NB4 (cell line): ENCODE results near the gene SLC12A4.

Source experiments
- CTCF ChIP-seq: IDR thresholded peaks from one replicate; pipeline ENCODE4 v1.5.1; 2012; ENCODE audit warnings: low read depth, low read length
- POLR2A ChIP-seq: IDR thresholded peaks from 2 replicates; pipeline ENCODE4 v1.6.1; 2011; ENCODE audit warnings: mild to moderate bottlenecking; ENCODE audit not compliant: insufficient read length; ENCODE audit errors: extremely low read depth

DNA sequence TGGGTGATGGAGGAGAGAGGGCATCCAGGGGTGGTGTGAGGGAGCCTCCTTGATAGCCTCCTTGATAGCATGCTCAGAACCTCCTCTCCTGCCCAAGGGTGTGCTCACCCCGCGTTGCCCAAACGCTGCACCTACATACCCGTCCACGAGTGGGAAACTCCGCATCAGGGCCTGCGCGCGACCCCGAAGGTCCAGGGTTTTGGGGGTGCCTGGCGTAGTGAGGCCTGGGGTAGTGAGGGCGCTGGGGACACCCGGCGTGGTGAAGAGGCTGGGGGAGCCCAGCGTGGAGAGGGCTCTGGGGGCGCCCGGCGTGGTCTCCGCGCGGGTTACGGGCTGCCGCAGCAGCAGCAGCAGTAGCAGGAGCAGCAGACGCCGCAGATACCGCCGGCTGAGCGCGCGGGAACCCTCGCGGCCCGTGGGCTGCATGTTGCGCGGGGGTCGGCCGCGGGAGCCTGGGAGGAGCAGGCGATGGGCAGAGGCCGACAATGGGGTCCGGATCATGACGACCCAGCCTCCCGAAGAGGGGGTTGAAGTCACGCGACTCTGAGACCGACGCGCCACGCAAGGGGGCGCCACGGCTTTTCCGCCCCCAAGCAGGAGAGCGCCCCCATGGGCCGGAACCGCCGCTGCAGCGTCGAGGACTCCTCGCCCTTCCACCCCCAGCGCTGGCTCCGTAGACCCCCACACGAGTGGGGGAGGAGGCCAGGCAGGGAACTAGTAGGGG lies 11.7 kb upstream of the SLC12A4 start, which contains the start of gene DPEP3:
- TF ChIP-seq CTCF (peak; percentile 4), POLR2A (no peak)
